RCC 7860 (cell line): ENCODE results near the gene NOTCH1.

Experiments used
- DNase-seq: peaks from one replicate; pipeline ENCODE4 v3.0.0-alpha.2; 2015; ENCODE audit warnings: low spot score
- FAIRE-seq: peaks from 2 replicates; lab custom pipeline; 2012; peaks lifted over from hg19 to GRCh38; lab: Jason Lieb, UNC

NOTCH1 gene

GRCh38 chr9:136522314-136523237 lies 23.3 kb downstream of the NOTCH1 start:
- FAIRE-seq (no peak), DNase-seq (no peak)

DNA sequence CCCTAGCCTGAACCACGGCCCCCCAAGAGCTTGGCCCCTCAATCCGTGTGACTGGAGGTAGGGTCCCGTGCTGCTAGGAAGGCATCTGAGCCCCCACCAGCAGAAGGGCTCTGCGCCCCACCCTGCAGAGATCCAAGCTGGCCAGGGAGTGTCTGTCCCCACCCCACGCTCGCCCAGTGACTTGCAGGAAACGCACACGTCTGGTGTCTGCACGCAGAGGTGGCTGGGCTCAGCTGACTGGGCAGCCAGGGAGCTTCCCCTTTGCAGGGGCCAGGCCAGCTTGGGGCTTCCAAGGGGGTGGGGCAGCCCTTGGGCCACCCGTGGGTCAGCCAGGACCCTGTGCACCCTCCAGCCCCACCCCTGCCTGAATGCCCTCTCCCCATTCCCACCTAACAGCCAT lies 24.3 kb downstream of the NOTCH1 start:
- no peak for DNase-seq
- no peak for FAIRE-seq

- DNase-seq: peak; percentile 63
- FAIRE-seq: peak; percentile 88
Observed at GRCh38 chr9:136520053-136520540, 25.8 kb downstream of the NOTCH1 start.

DNA sequence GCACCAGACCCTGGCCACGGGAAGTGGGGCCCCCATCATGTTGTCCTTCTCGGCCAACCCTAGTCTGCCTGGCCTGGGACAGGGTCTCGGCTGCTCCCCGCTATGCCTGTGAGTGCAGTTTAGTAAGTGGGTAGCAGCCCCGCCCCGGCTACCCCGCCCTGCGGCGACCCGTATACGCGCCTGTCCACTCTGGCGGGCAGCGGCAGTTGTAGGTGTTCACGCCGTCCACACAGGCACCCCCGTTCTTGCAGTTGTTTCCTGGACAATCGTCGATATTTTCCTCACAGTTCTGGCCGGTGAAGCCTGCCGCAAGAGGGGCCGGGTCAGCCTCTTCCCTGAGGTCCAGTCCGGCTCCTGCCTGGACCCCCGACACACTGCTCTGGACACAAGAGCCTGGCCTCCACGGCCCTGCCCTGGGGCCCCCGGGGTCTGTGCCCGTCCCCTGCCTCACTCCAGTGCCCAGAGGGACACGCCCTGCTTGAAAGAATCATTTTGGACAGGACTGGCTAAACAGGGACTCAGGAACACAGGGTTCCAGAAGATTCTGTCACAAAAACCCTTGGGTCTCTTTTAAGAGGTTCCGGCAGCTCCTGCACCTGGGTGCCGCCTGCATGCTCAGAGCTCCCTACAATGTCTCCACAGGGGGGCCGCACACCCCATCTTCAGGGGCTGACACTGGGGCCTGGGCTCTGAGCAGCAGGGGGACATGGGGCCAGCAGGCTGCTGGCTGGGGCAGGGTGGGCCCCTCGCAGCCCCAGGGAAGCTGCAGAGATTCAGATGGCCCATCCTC lies 26.4 kb downstream of the NOTCH1 start:
- FAIRE-seq (no peak), DNase-seq (no peak)

DNA sequence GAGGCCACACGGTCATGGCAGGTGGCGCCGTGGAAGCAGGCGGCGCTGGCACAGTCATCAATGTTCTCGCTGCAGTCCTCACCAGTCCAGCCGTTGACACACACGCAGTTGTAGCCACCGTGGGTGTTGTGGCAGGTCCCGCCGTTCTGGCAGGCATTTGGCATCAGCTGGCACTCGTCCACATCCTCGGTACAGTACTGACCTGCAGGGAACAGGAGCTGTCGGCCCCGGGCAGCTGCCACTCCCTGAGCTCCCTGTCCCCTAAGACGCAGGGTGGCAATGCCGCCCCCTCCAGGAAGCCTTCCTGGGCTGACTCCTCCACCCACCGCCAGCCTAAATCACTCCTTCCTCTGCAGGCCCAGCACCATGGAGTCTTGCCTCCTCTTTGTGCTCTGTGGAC lies 27.2 kb downstream of the NOTCH1 start:
- DNase-seq: no peak
- no peak for FAIRE-seq

- DNase-seq (no peak), FAIRE-seq (no peak)
Observed at GRCh38 chr9:136517950-136518349, 27.9 kb downstream of the NOTCH1 start.

- DNase-seq (no peak), FAIRE-seq (no peak)
Observed at GRCh38 chr9:136517012-136517743, 28.7 kb downstream of the NOTCH1 start.

DNA sequence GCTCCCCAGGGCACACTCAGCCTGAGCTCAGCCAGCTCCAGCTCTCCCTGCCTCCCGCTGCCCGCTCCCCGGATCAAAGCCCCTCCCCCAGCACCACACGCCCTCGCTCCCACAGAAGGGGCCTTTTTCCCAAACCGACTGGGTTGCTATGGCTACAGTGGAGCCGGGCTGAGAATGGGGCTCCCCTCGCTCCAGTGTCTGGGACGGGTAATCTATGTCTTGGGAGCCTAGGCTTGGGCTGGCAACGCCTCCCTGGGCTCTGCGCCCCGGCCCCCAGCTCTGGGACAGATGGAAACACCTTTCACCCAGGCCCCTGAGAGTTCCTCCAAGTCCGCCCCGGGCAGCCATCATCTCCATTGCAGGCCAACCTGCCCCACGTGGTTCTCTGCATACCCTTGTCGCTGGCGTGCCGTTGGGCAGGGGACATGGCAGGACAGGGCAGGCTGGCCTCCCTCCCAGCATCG lies 29.6 kb downstream of the NOTCH1 start:
- FAIRE-seq: no peak
- DNase-seq: no peak

- DNase-seq (no peak), FAIRE-seq (no peak)
Observed at GRCh38 chr9:136515276-136515675, 30.6 kb downstream of the NOTCH1 start.

GRCh38 chr9:136514022-136514714 lies 31.7 kb downstream of the NOTCH1 start:
- DNase-seq (no peak), FAIRE-seq (no peak)

DNA sequence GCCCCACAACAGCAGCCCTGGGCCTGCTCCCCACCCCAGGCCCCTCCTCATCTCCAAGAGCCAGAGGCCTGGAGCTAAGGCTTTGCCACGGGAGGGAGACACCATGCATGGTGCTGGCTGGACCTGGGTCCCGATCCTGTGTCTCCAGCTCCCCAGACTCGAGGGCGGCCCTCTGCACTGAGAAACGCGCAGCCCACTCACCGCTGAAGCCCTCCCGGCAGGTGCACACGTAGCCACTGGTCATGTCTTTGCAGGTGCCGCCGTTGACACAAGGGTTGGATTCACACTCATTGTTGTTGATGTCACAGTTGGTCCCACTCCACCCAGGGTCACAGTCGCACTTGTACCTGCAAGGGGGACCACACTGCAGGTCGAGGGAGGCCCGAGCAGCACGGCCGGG lies 32.7 kb downstream of the NOTCH1 start:
- DNase-seq (no peak), FAIRE-seq (no peak)

DNA sequence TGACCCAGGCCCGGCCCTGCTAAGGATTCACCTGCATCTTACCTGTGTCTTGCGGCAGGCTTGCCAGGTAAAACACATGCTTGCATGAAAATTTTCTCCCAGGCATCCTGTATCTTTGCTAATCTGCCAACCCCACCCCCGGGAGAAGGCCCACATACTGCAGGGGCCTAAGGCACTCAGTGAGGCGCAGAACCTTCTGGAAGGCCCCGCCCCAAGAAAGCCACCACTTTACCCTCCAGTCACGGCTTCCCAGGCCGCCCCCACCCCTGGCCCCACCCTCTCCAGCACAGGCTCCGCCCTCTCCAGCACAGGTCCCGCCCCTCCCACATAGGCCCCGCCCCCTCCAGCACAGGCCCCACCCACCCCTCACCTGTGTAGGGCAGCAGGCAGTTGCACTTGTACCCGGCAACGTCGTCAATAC lies 33.2 kb downstream of the NOTCH1 start:
- FAIRE-seq: no peak
- no peak for DNase-seq

GRCh38 chr9:136511670-136512592 lies 33.9 kb downstream of the NOTCH1 start:
- no peak for DNase-seq
- FAIRE-seq: no peak

DNA sequence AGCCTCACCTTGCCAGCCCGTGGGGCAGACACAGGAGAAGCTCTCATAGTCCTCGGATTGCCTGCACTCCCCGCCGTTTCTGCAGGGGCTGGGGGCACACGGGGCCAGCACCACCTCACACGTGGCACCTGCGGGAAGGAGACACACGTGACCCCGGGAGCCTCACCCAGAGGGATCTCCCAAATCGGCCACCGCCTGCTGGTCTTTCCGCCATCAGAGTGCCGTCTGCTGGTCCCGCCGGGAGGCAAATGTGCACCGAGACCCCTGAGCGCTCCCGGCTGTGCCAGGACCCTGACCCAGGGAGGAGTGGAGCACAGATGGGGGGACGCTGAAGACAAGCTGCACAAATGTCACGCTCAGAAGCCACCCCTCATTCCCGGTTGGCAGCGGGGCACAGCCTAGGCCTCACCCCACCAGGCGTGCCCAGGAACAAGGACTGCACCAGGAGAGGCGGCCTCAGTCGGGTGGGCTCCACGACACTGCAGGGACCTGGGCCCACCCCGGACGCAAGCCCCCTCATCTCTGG lies 34.6 kb downstream of the NOTCH1 start:
- FAIRE-seq (no peak), DNase-seq (no peak)

- DNase-seq (no peak), FAIRE-seq (no peak)
Observed at GRCh38 chr9:136510561-136510960, 35.3 kb downstream of the NOTCH1 start.

DNA sequence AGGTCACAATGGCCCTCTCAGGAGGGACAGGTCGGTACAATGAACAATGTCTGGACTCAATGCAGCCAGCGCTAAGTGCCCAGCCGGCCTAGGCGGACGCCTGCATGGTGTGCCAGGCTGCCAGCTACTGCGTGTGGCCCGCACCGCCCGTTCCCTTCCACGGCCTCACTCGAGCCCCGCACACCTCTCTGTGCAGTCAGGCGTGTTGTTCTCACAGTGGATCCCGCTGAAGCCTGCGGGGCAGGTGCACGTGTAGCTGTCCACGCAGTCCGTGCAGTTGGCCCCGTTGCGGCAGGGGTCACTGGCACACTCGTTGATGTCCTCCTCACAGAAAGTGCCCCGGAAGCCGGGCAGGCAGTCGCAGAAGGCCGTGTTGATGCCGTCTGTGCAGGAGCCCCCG lies 36.3 kb downstream of the NOTCH1 start:
- FAIRE-seq: no peak
- no peak for DNase-seq

- DNase-seq (no peak), FAIRE-seq (no peak)
Observed at GRCh38 chr9:136508729-136509500, 36.9 kb downstream of the NOTCH1 start.

DNA sequence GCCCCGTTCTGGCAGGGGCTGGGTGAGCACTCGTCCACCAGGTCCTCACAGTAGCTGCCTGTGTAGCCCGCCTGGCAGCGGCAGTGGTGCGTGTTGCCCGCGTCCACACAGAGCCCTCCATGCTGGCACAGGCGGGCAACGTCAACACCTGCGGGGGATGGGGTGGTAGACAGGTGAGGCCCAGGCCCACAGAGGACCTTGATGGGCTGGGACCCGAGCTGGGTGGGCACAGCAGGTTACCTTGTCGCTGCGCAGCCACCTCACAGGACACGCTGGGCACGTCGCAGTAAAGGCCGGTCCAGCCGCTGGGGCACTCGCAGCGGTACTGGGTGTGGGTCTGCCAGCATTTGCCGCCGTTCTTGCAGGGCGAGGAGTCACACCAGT lies 37.9 kb downstream of the NOTCH1 start:
- no peak for FAIRE-seq
- DNase-seq: no peak
